Body of pancreas (tissue), 4 donors: ENCODE data around the gene SDE2.
"Not testable (repeated sequence)": the region's sequence is repeated elsewhere in the genome, so short reads cannot be mapped to it uniquely, and the experiment has no call there.

Source experiments
- POLR2A ChIP-seq, 3 donors: fragments of 450-650 bp; IDR thresholded peaks; one replicate each; pipeline ENCODE4 v1.6.1; 2016; ENCODE audit warnings: antibody characterized with exemption in 3 of 3, mild to moderate bottlenecking in 2 of 3
- TF ChIP-seq, protein P1 (sequence below), 7 experiments: fragments of 450-650 bp in 4 of 7; fragments of 200-600 bp in 3 of 7; sonication (generic) in 3 of 7; IDR thresholded peaks; one replicate each; pipeline ENCODE4 v1.5.1; 2016 to 2019; ENCODE audit warnings: antibody characterized with exemption in 7 of 7

DNA sequence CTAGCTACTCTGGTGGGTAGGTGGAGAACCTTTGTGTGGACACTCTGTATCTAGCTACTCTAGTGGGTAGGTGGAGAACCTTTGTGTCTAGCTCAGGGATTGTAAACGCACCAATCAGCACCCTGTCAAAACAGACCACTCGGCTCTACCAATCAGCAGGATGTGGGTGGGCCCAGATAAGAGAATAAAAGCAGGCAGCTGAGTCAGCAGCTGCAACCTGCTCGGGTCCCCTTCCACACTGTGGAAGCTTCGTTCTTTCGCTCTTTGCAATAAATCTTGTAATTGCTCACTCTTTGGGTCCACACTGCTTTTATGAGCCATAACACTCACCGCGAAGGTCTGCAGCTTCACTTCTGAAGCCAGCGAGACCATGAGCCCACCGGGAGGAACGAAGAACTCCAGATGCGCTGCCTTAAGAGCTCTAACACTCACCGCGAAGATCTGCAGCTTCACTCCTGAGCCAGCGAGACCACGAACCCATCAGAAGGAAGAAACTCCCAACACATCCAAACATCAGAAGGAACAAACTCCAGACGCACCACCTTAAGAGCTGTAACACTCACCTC lies 28.5 kb downstream of the SDE2 start:
- TF ChIP-seq POLR2A (IDR thresholded peaks at IDR 0.05) = not testable (repeated sequence)
- TF ChIP-seq, protein P1, sequence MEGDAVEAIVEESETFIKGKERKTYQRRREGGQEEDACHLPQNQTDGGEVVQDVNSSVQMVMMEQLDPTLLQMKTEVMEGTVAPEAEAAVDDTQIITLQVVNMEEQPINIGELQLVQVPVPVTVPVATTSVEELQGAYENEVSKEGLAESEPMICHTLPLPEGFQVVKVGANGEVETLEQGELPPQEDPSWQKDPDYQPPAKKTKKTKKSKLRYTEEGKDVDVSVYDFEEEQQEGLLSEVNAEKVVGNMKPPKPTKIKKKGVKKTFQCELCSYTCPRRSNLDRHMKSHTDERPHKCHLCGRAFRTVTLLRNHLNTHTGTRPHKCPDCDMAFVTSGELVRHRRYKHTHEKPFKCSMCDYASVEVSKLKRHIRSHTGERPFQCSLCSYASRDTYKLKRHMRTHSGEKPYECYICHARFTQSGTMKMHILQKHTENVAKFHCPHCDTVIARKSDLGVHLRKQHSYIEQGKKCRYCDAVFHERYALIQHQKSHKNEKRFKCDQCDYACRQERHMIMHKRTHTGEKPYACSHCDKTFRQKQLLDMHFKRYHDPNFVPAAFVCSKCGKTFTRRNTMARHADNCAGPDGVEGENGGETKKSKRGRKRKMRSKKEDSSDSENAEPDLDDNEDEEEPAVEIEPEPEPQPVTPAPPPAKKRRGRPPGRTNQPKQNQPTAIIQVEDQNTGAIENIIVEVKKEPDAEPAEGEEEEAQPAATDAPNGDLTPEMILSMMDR (IDR thresholded peaks at IDR 0.05) = not testable (repeated sequence)
